ENCODE results near the gene LMOD3.

The LMOD3 gene

GRCh38 chr3:69058180-69058946, 64.0 kb downstream of the LMOD3 start:
- peak; percentile 49 for DNase-seq (ENCODE audit: low spot score)
